WTC11 (cell line): ENCODE results near the gene GAS6. TPM values are rescaled to one million over a fixed set of nuclear protein-coding genes. Genes with fewer than 3 reads are reported as not detected.

Source experiments
- ATAC-seq: fragments of 200-7000 bp; cut with Tn5 transposase; 2 replicates; pipeline ENCODE4 v1.10.0; 2021; ENCODE audit warnings: mild to moderate bottlenecking, moderate library complexity
- CTCF ChIA-PET: fragments of 300-600 bp; sonication (Branson Sonifier 250); formaldehyde crosslinking; loops from one replicate; lab custom pipeline; 2021; ENCODE audit warnings: antibody characterized with exemption; lab: Charles Lee
- POLR2A ChIA-PET: fragments of 350-600 bp; sonication (Branson Sonifier 250); formaldehyde crosslinking; loops from one replicate; lab custom pipeline; 2021; ENCODE audit warnings: antibody characterized with exemption; lab: Charles Lee
- DNase-seq: peaks from one replicate; pipeline ENCODE4 v3.0.0; 2021; ENCODE audit warnings: low spot score
- H3K27ac Mint-ChIP-seq: 2 replicates; pipeline ENCODE4 v1.8.0; 2021; ENCODE audit warnings: mixed read lengths
- H3K27me3 Mint-ChIP-seq: 2 replicates; pipeline ENCODE4 v1.8.0; 2021; ENCODE audit warnings: low read depth, mild to moderate bottlenecking, moderate library complexity, mixed read lengths
- H3K36me3 Mint-ChIP-seq: 2 replicates; pipeline ENCODE4 v1.8.0; 2021; ENCODE audit warnings: mixed read lengths
- H3K4me1 Mint-ChIP-seq: 2 replicates; pipeline ENCODE4 v1.8.0; 2022; ENCODE audit warnings: mixed read lengths
- H3K4me3 Mint-ChIP-seq: 2 replicates; pipeline ENCODE4 v1.8.0; 2021; ENCODE audit warnings: mild to moderate bottlenecking, moderate library complexity, mixed read lengths
- H3K9me3 Mint-ChIP-seq: 2 replicates; pipeline ENCODE4 v1.8.0; 2021; ENCODE audit warnings: mixed read lengths
- CBFB ChIP-seq: sonication (generic); formaldehyde crosslinking; IDR thresholded peaks from 2 replicates; pipeline ENCODE4 v1.8.1; 2022; ENCODE audit warnings: mild to moderate bottlenecking, low read depth, missing genetic modification reagents
- CREM ChIP-seq: sonication (generic); formaldehyde crosslinking; IDR thresholded peaks from 2 replicates; pipeline ENCODE4 v1.8.1; 2022; ENCODE audit warnings: mild to moderate bottlenecking, missing genetic modification reagents, moderate library complexity
- FOXJ3 ChIP-seq: sonication (generic); formaldehyde crosslinking; IDR thresholded peaks from 2 replicates; pipeline ENCODE4 v1.9.0; 2021; ENCODE audit warnings: missing genetic modification reagents, mild to moderate bottlenecking, borderline replicate concordance
- FOXK1 ChIP-seq: sonication (generic); formaldehyde crosslinking; IDR thresholded peaks from 2 replicates; pipeline ENCODE4 v1.8.0; 2022; ENCODE audit warnings: mild to moderate bottlenecking, moderate library complexity, missing genetic modification reagents
- JAZF1 ChIP-seq: fragments of 250-450 bp; sonication (Bioruptor Pico); IDR thresholded peaks from 2 replicates; pipeline ENCODE4 v1.9.0; 2021; ENCODE audit warnings: moderate library complexity, mild to moderate bottlenecking, inconsistent platforms
- MXD4 ChIP-seq: fragments of 250-450 bp; sonication (Bioruptor Pico); IDR thresholded peaks from 2 replicates; pipeline ENCODE4 v1.8.0; 2021; ENCODE audit warnings: mild to moderate bottlenecking, moderate library complexity, borderline replicate concordance
- MYBL2 ChIP-seq: sonication (generic); formaldehyde crosslinking; IDR thresholded peaks from 2 replicates; pipeline ENCODE4 v1.8.1; 2023; ENCODE audit warnings: mild to moderate bottlenecking, moderate library complexity, missing genetic modification reagents
- NFYB ChIP-seq: sonication (generic); formaldehyde crosslinking; conservative IDR thresholded peaks from 2 replicates; pipeline ENCODE4 v1.8.0; 2022; ENCODE audit warnings: low read depth, missing genetic modification reagents
- NR2C2 ChIP-seq: sonication (generic); formaldehyde crosslinking; IDR thresholded peaks from 2 replicates; pipeline ENCODE4 v1.8.0; 2022; ENCODE audit warnings: mild to moderate bottlenecking, missing genetic modification reagents
- RORB ChIP-seq: fragments of 250-450 bp; sonication (Bioruptor Pico); IDR thresholded peaks from 2 replicates; pipeline ENCODE4 v1.9.0; 2021; ENCODE audit warnings: mild to moderate bottlenecking
- SMAD3 ChIP-seq: sonication (generic); formaldehyde crosslinking; IDR thresholded peaks from 2 replicates; pipeline ENCODE4 v1.8.0; 2022; ENCODE audit warnings: missing genetic modification reagents, mild to moderate bottlenecking, borderline replicate concordance
- TCF7 ChIP-seq: sonication (generic); formaldehyde crosslinking; IDR thresholded peaks from 2 replicates; pipeline ENCODE4 v1.8.0; 2022; ENCODE audit warnings: mild to moderate bottlenecking, low read depth, missing genetic modification reagents, moderate library complexity
- TP53 ChIP-seq: sonication (generic); formaldehyde crosslinking; IDR thresholded peaks from 2 replicates; pipeline ENCODE4 v1.8.1; 2023; ENCODE audit warnings: mild to moderate bottlenecking, missing genetic modification reagents
- ZNF219 ChIP-seq: sonication (generic); formaldehyde crosslinking; IDR thresholded peaks from 2 replicates; pipeline ENCODE4 v1.8.0; 2023; ENCODE audit warnings: missing genetic modification reagents, mild to moderate bottlenecking, borderline replicate concordance
- ZNF423 ChIP-seq: fragments of 250-450 bp; sonication (Bioruptor Pico); IDR thresholded peaks from 2 replicates; pipeline ENCODE4 v2.1.2; 2022; ENCODE audit warnings: mild to moderate bottlenecking, moderate library complexity
- total RNA-seq: library from RNA; stranded (reverse); gene quantifications from 3 replicates; pipeline ENCODE4 v1.2.3, GENCODE V29; 2021
- TF ChIP-seq, protein P1 (sequence below): fragments of 250-450 bp; sonication (Bioruptor Pico); IDR thresholded peaks from 2 replicates; pipeline ENCODE4 v1.9.0; 2021; ENCODE audit warnings: moderate library complexity, mild to moderate bottlenecking, inconsistent platforms, borderline replicate concordance
- TF ChIP-seq, protein P2 (sequence below): sonication (generic); formaldehyde crosslinking; IDR thresholded peaks from 2 replicates; pipeline ENCODE4 v1.8.1; 2022; ENCODE audit warnings: low read depth, missing genetic modification reagents, borderline replicate concordance
- TF ChIP-seq, protein P3 (sequence below): fragments of 250-450 bp; sonication (Bioruptor Pico); conservative IDR thresholded peaks from 2 replicates; pipeline ENCODE4 v1.9.0; 2021; ENCODE audit warnings: mild to moderate bottlenecking
- TF ChIP-seq, protein P4 (sequence below): fragments of 250-450 bp; sonication (Bioruptor Pico); IDR thresholded peaks from 2 replicates; pipeline ENCODE4 v2.1.2; 2022; ENCODE audit warnings: mild to moderate bottlenecking, moderate library complexity
- TF ChIP-seq, protein P5 (sequence below): sonication (generic); formaldehyde crosslinking; IDR thresholded peaks from 2 replicates; pipeline ENCODE4 v1.8.1; 2023; ENCODE audit warnings: mild to moderate bottlenecking, moderate library complexity, missing genetic modification reagents
- TF ChIP-seq, protein P6 (sequence below): sonication (generic); formaldehyde crosslinking; IDR thresholded peaks from 2 replicates; pipeline ENCODE4 v1.8.0; 2022; ENCODE audit warnings: mild to moderate bottlenecking, missing genetic modification reagents
- TF ChIP-seq, protein P7 (sequence below): sonication (generic); formaldehyde crosslinking; IDR thresholded peaks from 2 replicates; pipeline ENCODE4 v1.8.0; 2022; ENCODE audit warnings: mild to moderate bottlenecking, missing genetic modification reagents

Gene GAS6
- total RNA-seq, 1 experiment from 2014 or later: 29.4 TPM

DNA sequence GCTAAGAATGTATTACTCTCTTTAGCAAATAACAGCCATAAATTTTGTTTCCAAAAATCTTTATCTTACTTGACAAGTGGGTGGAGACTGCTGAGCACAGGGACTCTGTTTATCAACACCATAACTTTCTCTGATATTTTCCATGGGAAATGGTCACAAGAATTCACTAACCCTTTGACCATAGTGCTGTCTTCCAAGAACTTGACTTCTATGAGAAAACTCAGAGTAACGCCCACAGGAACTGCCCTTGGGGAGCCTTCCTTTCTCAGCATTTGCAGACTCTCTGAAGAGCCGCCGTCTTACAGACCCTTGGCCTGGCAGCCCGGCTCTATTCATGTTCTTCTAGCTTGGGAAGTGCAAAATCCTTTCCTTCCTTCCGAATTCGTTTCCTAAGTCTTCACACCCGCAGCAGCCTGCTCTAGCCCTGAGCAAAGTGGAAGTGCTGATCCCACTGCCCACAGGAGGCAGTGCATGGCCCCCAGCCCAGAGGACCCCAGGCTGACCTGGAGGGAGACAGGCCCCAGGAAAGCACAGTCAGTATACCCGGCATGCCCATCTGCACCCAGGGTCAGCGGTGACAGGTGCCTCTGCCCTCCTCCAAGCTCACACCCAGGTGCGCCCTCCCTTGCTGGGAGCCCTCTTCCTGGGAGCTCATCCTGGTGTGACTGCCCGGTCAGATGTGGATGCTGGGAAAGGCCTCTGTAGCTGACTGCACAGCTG lies 10.2 kb downstream of the GAS6 start:
- ATAC-seq: no peak
- ChIA-PET CTCF (interaction anchor here (0.9 to 1.0 kb wide), 4 partner anchors 10 to 112 kb away, joined by 3 read pairs; no protein-coding TSS in a partner anchor), POLR2A (interaction anchor here (0.5 kb wide), 1 partner anchor 28 kb away, joined by 3 read pairs; no protein-coding TSS in a partner anchor)
- peak overlapping the region; percentile 82 for H3K27ac Mint-ChIP-seq
- H3K27me3 Mint-ChIP-seq: no peaks in the 10 kb centered on the region
- DNase-seq: no peak
- peaks cover 4% of the 10 kb centered on the region for H3K9me3 Mint-ChIP-seq
- H3K36me3 Mint-ChIP-seq: peaks cover 4% of the 10 kb centered on the region
- no peak overlapping the region for H3K4me3 Mint-ChIP-seq
- H3K4me1 Mint-ChIP-seq: peaks cover 33% of the 10 kb centered on the region
- TF ChIP-seq SMAD3 (CRISPR knock-in tag) (no peak), TP53 (no peak), NFYB (CRISPR knock-in tag) (no peak), ZNF219 (CRISPR knock-in tag) (no peak), MXD4 (no peak), CBFB (CRISPR knock-in tag) (no peak)
- TF ChIP-seq, protein P1, sequence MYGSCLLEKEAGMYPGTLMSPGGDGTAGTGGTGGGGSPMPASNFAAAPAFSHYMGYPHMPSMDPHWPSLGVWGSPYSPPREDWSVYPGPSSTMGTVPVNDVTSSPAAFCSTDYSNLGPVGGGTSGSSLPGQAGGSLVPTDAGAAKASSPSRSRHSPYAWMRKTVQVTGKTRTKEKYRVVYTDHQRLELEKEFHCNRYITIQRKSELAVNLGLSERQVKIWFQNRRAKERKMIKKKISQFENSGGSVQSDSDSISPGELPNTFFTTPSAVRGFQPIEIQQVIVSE: no peak
- TF ChIP-seq, protein P2, sequence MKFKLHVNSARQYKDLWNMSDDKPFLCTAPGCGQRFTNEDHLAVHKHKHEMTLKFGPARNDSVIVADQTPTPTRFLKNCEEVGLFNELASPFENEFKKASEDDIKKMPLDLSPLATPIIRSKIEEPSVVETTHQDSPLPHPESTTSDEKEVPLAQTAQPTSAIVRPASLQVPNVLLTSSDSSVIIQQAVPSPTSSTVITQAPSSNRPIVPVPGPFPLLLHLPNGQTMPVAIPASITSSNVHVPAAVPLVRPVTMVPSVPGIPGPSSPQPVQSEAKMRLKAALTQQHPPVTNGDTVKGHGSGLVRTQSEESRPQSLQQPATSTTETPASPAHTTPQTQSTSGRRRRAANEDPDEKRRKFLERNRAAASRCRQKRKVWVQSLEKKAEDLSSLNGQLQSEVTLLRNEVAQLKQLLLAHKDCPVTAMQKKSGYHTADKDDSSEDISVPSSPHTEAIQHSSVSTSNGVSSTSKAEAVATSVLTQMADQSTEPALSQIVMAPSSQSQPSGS (CRISPR knock-in tag): no peak
- TF ChIP-seq, protein P3, sequence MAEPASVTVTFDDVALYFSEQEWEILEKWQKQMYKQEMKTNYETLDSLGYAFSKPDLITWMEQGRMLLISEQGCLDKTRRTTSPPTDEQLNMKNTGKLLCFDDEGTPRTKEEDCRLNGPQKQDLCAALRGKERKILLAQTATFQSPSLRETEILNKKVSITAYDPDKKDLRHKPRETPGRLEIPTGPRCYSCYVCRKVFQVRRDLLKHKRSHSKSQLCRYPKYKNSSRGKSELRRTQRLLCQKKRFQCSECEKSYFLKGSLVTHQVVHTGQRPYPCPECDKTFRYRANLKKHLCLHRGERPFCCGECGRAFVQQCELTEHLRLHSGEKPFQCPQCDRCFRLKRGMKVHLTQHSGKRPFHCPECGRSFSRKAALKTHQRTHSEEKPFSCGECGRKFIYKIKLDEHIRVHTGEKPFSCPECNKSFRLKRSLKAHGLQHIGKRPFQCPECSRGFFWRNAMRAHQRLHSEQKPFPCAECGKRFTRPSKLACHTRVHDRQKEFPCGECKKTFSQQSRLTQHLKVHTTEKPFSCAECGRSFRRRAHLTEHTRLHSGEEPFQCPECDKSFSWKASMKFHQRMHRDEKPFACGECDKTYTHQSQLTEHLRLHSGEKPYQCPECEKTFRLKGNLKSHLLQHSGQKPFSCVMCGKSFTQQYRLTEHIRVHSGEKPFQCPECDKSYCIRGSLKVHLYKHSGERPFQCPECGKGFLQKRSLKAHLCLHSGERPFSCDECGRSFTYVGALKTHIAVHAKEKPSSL (CRISPR knock-in tag): no peak
- TF ChIP-seq, protein P4, sequence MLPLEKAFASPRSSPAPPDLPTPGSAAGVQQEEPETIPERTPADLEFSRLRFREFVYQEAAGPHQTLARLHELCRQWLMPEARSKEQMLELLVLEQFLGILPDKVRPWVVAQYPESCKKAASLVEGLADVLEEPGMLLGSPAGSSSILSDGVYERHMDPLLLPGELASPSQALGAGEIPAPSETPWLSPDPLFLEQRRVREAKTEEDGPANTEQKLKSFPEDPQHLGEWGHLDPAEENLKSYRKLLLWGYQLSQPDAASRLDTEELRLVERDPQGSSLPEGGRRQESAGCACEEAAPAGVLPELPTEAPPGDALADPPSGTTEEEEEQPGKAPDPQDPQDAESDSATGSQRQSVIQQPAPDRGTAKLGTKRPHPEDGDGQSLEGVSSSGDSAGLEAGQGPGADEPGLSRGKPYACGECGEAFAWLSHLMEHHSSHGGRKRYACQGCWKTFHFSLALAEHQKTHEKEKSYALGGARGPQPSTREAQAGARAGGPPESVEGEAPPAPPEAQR (CRISPR knock-in tag): no peak

DNA sequence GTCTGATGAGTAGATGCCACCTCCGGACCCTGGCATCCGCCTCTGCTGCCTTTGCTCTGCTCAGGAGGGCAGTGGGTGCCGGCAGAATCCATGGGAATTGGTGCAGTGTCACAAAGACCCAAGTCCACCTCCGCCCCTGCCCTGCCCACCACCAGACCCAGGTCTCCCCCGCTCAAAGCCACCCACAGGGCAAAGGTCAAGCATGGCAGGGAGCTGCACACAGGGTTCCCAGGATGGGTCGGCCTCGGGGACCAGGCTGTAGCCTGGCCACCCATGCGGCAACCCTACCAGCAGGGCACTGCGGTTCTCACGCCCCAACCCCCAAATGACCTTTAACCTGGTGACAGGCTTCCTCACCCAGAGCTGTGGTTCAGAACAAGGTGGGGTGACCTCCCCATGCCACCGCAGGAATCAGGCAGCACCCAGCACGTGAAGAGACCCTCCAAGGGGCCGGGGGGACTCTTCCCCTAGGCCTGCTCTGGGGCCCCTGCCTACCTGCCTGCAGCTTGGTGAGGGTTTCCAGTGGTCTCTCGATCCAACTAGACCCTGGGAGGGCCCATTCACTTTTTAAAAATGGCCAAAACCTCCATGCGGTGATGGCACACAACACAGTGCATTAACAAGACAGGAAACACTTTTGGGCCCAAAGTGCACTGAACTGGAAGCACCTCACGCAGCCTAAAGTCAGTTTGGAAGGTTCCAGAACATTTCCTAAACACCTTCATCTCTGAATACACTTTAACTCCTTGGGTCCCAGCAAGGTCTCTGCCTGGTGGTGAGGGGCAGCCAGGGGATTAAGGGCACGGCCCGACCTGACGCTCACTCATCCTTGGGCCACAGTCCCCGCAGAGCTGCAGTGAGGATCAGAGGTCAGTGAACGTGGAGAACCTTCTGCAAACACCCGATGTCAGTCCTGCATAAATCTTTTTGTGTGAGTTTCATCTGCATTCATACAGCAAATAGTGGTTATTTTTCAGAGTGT lies 11.0 kb downstream of the GAS6 start:
- no peaks in the 10 kb centered on the region for H3K27me3 Mint-ChIP-seq
- H3K36me3 Mint-ChIP-seq: no peaks in the 10 kb centered on the region
- ChIA-PET CTCF (interaction anchor here (0.9 to 1.0 kb wide), 3 partner anchors 9 to 111 kb away, joined by 3 read pairs; no protein-coding TSS in a partner anchor), POLR2A (no interaction called here)
- DNase-seq: no peak
- peaks cover 24% of the 10 kb centered on the region for H3K4me1 Mint-ChIP-seq
- ATAC-seq: no peak
- no peak overlapping the region for H3K4me3 Mint-ChIP-seq
- H3K9me3 Mint-ChIP-seq: no peaks in the 10 kb centered on the region
- peak overlapping the region; percentile 82; the same call in 1 of the 2 replicates for H3K27ac Mint-ChIP-seq
- TF ChIP-seq ZNF423 (CRISPR knock-in tag): no peak
- TF ChIP-seq JAZF1 (CRISPR knock-in tag): no peak
- TF ChIP-seq, protein P5, sequence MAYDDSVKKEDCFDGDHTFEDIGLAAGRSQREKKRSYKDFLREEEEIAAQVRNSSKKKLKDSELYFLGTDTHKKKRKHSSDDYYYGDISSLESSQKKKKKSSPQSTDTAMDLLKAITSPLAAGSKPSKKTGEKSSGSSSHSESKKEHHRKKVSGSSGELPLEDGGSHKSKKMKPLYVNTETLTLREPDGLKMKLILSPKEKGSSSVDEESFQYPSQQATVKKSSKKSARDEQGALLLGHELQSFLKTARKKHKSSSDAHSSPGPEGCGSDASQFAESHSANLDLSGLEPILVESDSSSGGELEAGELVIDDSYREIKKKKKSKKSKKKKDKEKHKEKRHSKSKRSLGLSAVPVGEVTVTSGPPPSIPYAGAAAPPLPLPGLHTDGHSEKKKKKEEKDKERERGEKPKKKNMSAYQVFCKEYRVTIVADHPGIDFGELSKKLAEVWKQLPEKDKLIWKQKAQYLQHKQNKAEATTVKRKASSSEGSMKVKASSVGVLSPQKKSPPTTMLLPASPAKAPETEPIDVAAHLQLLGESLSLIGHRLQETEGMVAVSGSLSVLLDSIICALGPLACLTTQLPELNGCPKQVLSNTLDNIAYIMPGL (CRISPR knock-in tag): no peak
- no peak for TF ChIP-seq FOXK1 (CRISPR knock-in tag)
- TF ChIP-seq NR2C2: no peak
- TF ChIP-seq, protein P6, sequence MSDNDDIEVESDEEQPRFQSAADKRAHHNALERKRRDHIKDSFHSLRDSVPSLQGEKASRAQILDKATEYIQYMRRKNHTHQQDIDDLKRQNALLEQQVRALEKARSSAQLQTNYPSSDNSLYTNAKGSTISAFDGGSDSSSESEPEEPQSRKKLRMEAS (CRISPR knock-in tag): no peak
- no peak for TF ChIP-seq TCF7
- TF ChIP-seq, protein P4 (CRISPR knock-in tag): no peak
- TF ChIP-seq RORB (CRISPR knock-in tag): no peak
- TF ChIP-seq MYBL2 (CRISPR knock-in tag): no peak
- TF ChIP-seq, protein P7, sequence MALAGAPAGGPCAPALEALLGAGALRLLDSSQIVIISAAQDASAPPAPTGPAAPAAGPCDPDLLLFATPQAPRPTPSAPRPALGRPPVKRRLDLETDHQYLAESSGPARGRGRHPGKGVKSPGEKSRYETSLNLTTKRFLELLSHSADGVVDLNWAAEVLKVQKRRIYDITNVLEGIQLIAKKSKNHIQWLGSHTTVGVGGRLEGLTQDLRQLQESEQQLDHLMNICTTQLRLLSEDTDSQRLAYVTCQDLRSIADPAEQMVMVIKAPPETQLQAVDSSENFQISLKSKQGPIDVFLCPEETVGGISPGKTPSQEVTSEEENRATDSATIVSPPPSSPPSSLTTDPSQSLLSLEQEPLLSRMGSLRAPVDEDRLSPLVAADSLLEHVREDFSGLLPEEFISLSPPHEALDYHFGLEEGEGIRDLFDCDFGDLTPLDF (CRISPR knock-in tag): no peak
- TF ChIP-seq FOXJ3: no peak
- TF ChIP-seq CREM: no peak
